Kidney epithelial cell (primary cell): ENCODE measurements around the gene PRSS1. TPM values are rescaled to one million over a fixed set of nuclear protein-coding genes. Genes with fewer than 3 reads are reported as not detected.
"Not testable (repeated sequence)": the region's sequence is repeated elsewhere in the genome, so short reads cannot be mapped to it uniquely, and the experiment has no call there.

Experiments used
- DNase-seq: peaks from one replicate; pipeline ENCODE4 v3.0.0-alpha.2; 2010; ENCODE audit warnings: low read depth
- H3K27me3 ChIP-seq: 2 replicates; pipeline ENCODE4 v1.6.0; 2011; ENCODE audit warnings: low read length; ENCODE audit not compliant: control insufficient read depth, insufficient read depth
- H3K36me3 ChIP-seq: 2 replicates; pipeline ENCODE4 v1.5.1; 2011; ENCODE audit warnings: low read length; ENCODE audit not compliant: control insufficient read depth, insufficient read depth
- H3K4me3 ChIP-seq: 2 replicates; pipeline ENCODE4 v1.5.1; 2011; ENCODE audit warnings: low read depth, mild to moderate bottlenecking, control low read depth, low read length
- CTCF ChIP-seq: IDR thresholded peaks from 2 replicates; pipeline ENCODE4 v1.5.1; 2011; ENCODE audit warnings: mild to moderate bottlenecking, moderate library complexity, low read length, control low read depth, inconsistent platforms; ENCODE audit not compliant: insufficient read depth, poor library complexity, severe bottlenecking
- total RNA-seq: library from RNA; depleted of rRNA; stranded (reverse); fragments of >200 nt; gene quantifications from 2 replicates; pipeline ENCODE4 v1.2.3, GENCODE V29; 2015

The PRSS1 gene
- total RNA-seq, 1 donor from 2014 or later = 1.5 TPM

GRCh38 chr7:142752376-142753225 lies 3.3 kb downstream of the PRSS1 start:
- no peak for DNase-seq

GRCh38 chr7:142753366-142753765 lies 4.1 kb downstream of the PRSS1 start:
- Histone ChIP-seq H3K27me3 (no peaks in the 10 kb centered on the region), H3K4me3 (no peak overlapping the region)
- DNase-seq = no peak

More at GRCh38 chr7:142752376-142753225, 3.3 kb downstream of the PRSS1 start:
- H3K36me3 ChIP-seq = no peaks in the 10 kb centered on the region
- no peak overlapping the region for H3K4me3 ChIP-seq
- H3K27me3 ChIP-seq = no peaks in the 10 kb centered on the region
- TF ChIP-seq CTCF = no peak

GRCh38 chr7:142753925-142754491 lies 4.7 kb downstream of the PRSS1 start:
- H3K27me3 ChIP-seq, DNase-seq: not testable (repeated sequence)

More at GRCh38 chr7:142753366-142753765, 4.1 kb downstream of the PRSS1 start:
- H3K36me3 ChIP-seq = no peaks in the 10 kb centered on the region
- TF ChIP-seq CTCF = no peak

GRCh38 chr7:142754681-142755575 lies 5.7 kb downstream of the PRSS1 start:
- H3K27me3 ChIP-seq = no peaks in the 10 kb centered on the region
- no peaks in the 10 kb centered on the region for H3K36me3 ChIP-seq
- no peak for DNase-seq
- no peak for TF ChIP-seq CTCF
- H3K4me3 ChIP-seq = no peak overlapping the region

More at GRCh38 chr7:142753925-142754491, 4.7 kb downstream of the PRSS1 start:
- not testable (repeated sequence) for H3K36me3 ChIP-seq, H3K4me3 ChIP-seq

GRCh38 chr7:142758312-142758711 lies 9.0 kb downstream of the PRSS1 start:
- H3K4me3 ChIP-seq, DNase-seq, H3K27me3 ChIP-seq, H3K36me3 ChIP-seq: not testable (repeated sequence)

GRCh38 chr7:142759433-142759832 lies 10.2 kb downstream of the PRSS1 start:
- no peaks in the 10 kb centered on the region for H3K27me3 ChIP-seq
- no peak overlapping the region for H3K4me3 ChIP-seq
- TF ChIP-seq CTCF = no peak
- no peaks in the 10 kb centered on the region for H3K36me3 ChIP-seq
- DNase-seq = no peak
